ENCODE results near the gene CDH24.

The CDH24 gene

GRCh38 chr14:23043145-23043544, 14.2 kb downstream of the CDH24 start:
- no peak for DNase-seq

GRCh38 chr14:23042162-23042965, 15.0 kb downstream of the CDH24 start, which contains the start of gene PSMB11:
TSS of gene PSMB11 (plus strand) at chr14:23042212. CDS start at chr14:23042226, 14 bp downstream.
- DNase-seq, result no peak

- no peak for DNase-seq
Observed at GRCh38 chr14:23041729-23042128, 15.6 kb downstream of the CDH24 start.

GRCh38 chr14:23040100-23040499, 17.2 kb downstream of the CDH24 start:
- DNase-seq, result no peak

GRCh38 chr14:23035303-23036144, 21.8 kb downstream of the CDH24 start:
- no peak for DNase-seq

GRCh38 chr14:23034498-23035302, 22.6 kb downstream of the CDH24 start, which contains the start of gene PSMB5:
TSS of gene PSMB5 (minus strand) at chr14:23034900. CDS start at chr14:23034881, 19 bp downstream.
- no peak for DNase-seq

- DNase-seq, result no peak
Observed at GRCh38 chr14:23033801-23034497, 23.4 kb downstream of the CDH24 start.

- no peak for DNase-seq
Observed at GRCh38 chr14:23033251-23033727, 24.0 kb downstream of the CDH24 start.

- no peak for DNase-seq
Observed at GRCh38 chr14:23030936-23031335, 26.4 kb downstream of the CDH24 start.

- DNase-seq, result no peak
Observed at GRCh38 chr14:23028799-23029198, 28.5 kb downstream of the CDH24 start.

GRCh38 chr14:23025151-23025814, 32.0 kb downstream of the CDH24 start:
- DNase-seq, result no peak

- no peak for DNase-seq
Observed at GRCh38 chr14:23024612-23025075, 32.7 kb downstream of the CDH24 start.

- no peak for DNase-seq
Observed at GRCh38 chr14:23023795-23024152, 33.5 kb downstream of the CDH24 start.

GRCh38 chr14:23023022-23023794, 34.1 kb downstream of the CDH24 start:
- no peak for DNase-seq

GRCh38 chr14:23021889-23022442, 35.4 kb downstream of the CDH24 start:
- no peak for DNase-seq

- DNase-seq, result no peak
Observed at GRCh38 chr14:23021434-23021833, 35.9 kb downstream of the CDH24 start.

- DNase-seq, result no peak
Observed at GRCh38 chr14:23020143-23021128, 36.9 kb downstream of the CDH24 start.

GRCh38 chr14:23018107-23018506, 39.2 kb downstream of the CDH24 start:
- DNase-seq, result no peak

- no peak for DNase-seq
Observed at GRCh38 chr14:23017091-23017490, 40.2 kb downstream of the CDH24 start.

Data from NCI-H146 (cell line).